Upper lobe of left lung (tissue), 6 donors: ENCODE data around the gene ENOX1. TPM values are rescaled to one million over a fixed set of nuclear protein-coding genes. Genes with fewer than 3 reads are reported as not detected.

ENCODE experiments used
- ATAC-seq, 2 donors: fragments of 200-7000 bp; cut with Tn5 transposase; one replicate each; pipeline ENCODE4 v1.9.1; 2022; ENCODE audit warnings: mild to moderate bottlenecking in 2 of 2, moderate library complexity in 2 of 2; ENCODE audit not compliant: low FRiP score in 2 of 2
- DNase-seq, 2 donors: peaks; one replicate each; pipeline ENCODE4 v3.0.0-alpha.2; 2019 to 2020
- H3K27ac ChIP-seq, 4 donors: fragments of 200-600 bp; sonication (generic); one replicate each; pipeline ENCODE4 v1.5.1; 2016 to 2019
- H3K27me3 ChIP-seq, 4 donors: fragments of 200-600 bp; sonication (generic); one replicate each; pipeline ENCODE4 v1.5.1; 2017 to 2019
- H3K36me3 ChIP-seq, 4 donors: fragments of 200-600 bp; sonication (generic); one replicate each; pipeline ENCODE4 v1.5.1; 2016 to 2019
- H3K4me1 ChIP-seq, 4 donors: fragments of 200-600 bp; sonication (generic); one replicate each; pipeline ENCODE4 v1.5.1; 2018 to 2019
- H3K4me3 ChIP-seq, 4 donors: fragments of 200-600 bp; sonication (generic); one replicate each; pipeline ENCODE4 v1.5.1; 2017 to 2019; ENCODE audit warnings: mild to moderate bottlenecking in 2 of 4, moderate library complexity in 1 of 4
- H3K9me3 ChIP-seq, 4 donors: fragments of 200-600 bp; sonication (generic); one replicate each; pipeline ENCODE4 v1.5.1; 2018 to 2019
- EP300 ChIP-seq, 4 donors: sonication (generic); formaldehyde crosslinking; IDR thresholded peaks; one replicate each; pipeline ENCODE4 v1.5.1; 2017; ENCODE audit warnings: antibody characterized with exemption in 4 of 4, control low read depth in 2 of 4
- POLR2A ChIP-seq, 4 donors: fragments of 450-650 bp; IDR thresholded peaks; one replicate each; pipeline ENCODE4 v1.5.1; 2016 to 2017; ENCODE audit warnings: antibody characterized with exemption in 4 of 4, mild to moderate bottlenecking in 2 of 4
- POLR2AphosphoS5 ChIP-seq, 2 donors: sonication (generic); formaldehyde crosslinking; IDR thresholded peaks; one replicate each; pipeline ENCODE4 v1.5.1; 2017; ENCODE audit warnings: antibody characterized with exemption in 2 of 2
- WGBS, 2 donors: methylation state at CpG; one replicate each; pipeline ENCODE4 v1.1.5; 2017 to 2018; 5-methylcytosine and 5-hydroxymethylcytosine counted together
- total RNA-seq, 6 donors: library from RNA; depleted of rRNA in 4 of 6; stranded (reverse); fragments of >200 nt in 4 of 6; gene quantifications; one replicate each; pipeline versions ENCODE4 v1.1.0 to v1.2.1, GENCODE V29; 2016 to 2021
- TF ChIP-seq, protein P1 (sequence below), 6 experiments: fragments of 450-650 bp in 4 of 6; fragments of 200-600 bp in 2 of 6; sonication (generic) in 2 of 6; IDR thresholded peaks; one replicate each; pipeline ENCODE4 v1.5.1; 2016 to 2019; ENCODE audit warnings: antibody characterized with exemption in 6 of 6
- donor health status: DM: no; HTN: no; CAD: no; lungs with moderate emphysema.
- donor health status: DM: no; HTN: yes; CAD: no; lungs with severe emphysema.

The ENOX1 gene
- total RNA-seq, 6 donors from 2014 or later: 0.20 to 1.0 (median 0.46) TPM; not detected in 2

- 90 to 98% methylated on average over 2 of the region's 2 CpGs for WGBS, 2 donors
- Histone ChIP-seq H3K27me3 (no peaks in the 10 kb centered on the region), H3K9me3 (no peaks in the 10 kb centered on the region), H3K4me1 (no peaks in the 10 kb centered on the region), H3K27ac (no peak overlapping the region), H3K4me3 (no peak overlapping the region), H3K36me3 (no peaks in the 10 kb centered on the region)
- DNase-seq (no peak), ATAC-seq (no peak)
- TF ChIP-seq POLR2AphosphoS5 (IDR thresholded peaks at IDR 0.05) (no peak), EP300 (IDR thresholded peaks at IDR 0.05) (no peak), POLR2A (IDR thresholded peaks at IDR 0.05) (no peak)
- TF ChIP-seq, protein P1, sequence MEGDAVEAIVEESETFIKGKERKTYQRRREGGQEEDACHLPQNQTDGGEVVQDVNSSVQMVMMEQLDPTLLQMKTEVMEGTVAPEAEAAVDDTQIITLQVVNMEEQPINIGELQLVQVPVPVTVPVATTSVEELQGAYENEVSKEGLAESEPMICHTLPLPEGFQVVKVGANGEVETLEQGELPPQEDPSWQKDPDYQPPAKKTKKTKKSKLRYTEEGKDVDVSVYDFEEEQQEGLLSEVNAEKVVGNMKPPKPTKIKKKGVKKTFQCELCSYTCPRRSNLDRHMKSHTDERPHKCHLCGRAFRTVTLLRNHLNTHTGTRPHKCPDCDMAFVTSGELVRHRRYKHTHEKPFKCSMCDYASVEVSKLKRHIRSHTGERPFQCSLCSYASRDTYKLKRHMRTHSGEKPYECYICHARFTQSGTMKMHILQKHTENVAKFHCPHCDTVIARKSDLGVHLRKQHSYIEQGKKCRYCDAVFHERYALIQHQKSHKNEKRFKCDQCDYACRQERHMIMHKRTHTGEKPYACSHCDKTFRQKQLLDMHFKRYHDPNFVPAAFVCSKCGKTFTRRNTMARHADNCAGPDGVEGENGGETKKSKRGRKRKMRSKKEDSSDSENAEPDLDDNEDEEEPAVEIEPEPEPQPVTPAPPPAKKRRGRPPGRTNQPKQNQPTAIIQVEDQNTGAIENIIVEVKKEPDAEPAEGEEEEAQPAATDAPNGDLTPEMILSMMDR (IDR thresholded peaks at IDR 0.05): no peak
Observed at GRCh38 chr13:43238341-43239083, 548.3 kb downstream of the ENOX1 start.

- DNase-seq (no peak), ATAC-seq (no peak)
- H3K27ac ChIP-seq: no peak overlapping the region
- 82 to 86% methylated on average over 4 of the region's 4 CpGs for WGBS, 2 donors
- H3K4me3 ChIP-seq: no peak overlapping the region
- H3K9me3 ChIP-seq: no peaks in the 10 kb centered on the region
- no peaks in the 10 kb centered on the region for H3K27me3 ChIP-seq
- H3K4me1 ChIP-seq: no peaks in the 10 kb centered on the region
- TF ChIP-seq EP300 (IDR thresholded peaks at IDR 0.05): no peak
- TF ChIP-seq POLR2A (IDR thresholded peaks at IDR 0.05): no peak
- no peaks in the 10 kb centered on the region for H3K36me3 ChIP-seq
Observed at GRCh38 chr13:43237616-43238015, 549.2 kb downstream of the ENOX1 start.

DNA sequence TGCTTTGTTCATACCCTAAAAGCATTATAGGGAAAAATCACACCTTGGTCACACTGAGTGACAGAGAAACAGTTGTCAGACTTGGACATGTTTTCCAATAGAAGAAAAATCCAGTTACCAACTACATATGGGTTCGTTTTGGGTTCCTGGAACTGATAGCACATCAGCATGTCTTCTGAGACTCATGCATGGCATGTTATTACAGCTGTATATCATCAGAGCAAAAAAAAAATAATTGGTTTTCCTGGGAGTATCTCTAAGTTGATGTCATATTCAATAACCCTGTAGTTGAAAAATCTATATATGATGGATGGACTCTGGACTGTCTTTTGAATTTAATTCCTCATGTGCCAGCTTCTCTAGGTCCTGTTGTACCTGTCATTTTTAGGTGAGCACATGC is 551.7 kb downstream of the ENOX1 start:
- H3K9me3 ChIP-seq: no peaks in the 10 kb centered on the region
- TF ChIP-seq POLR2AphosphoS5 (IDR thresholded peaks at IDR 0.05) (no peak), POLR2A (IDR thresholded peaks at IDR 0.05) (no peak), EP300 (IDR thresholded peaks at IDR 0.05) (no peak)
- TF ChIP-seq, protein P1 (IDR thresholded peaks at IDR 0.05): no peak
- H3K36me3 ChIP-seq: no peaks in the 10 kb centered on the region
- no peak for ATAC-seq
- no peak overlapping the region for H3K4me3 ChIP-seq
- DNase-seq: no peak
- no peaks in the 10 kb centered on the region for H3K27me3 ChIP-seq
- H3K4me1 ChIP-seq: no peaks in the 10 kb centered on the region
- WGBS, 2 donors: 67% methylated on average over 1 of the region's 1 CpG
- no peak overlapping the region for H3K27ac ChIP-seq

GRCh38 chr13:43232873-43233265 is 553.9 kb downstream of the ENOX1 start:
- no peak overlapping the region for H3K27ac ChIP-seq

GRCh38 chr13:43232144-43232872 is 554.5 kb downstream of the ENOX1 start:
- TF ChIP-seq POLR2A (IDR thresholded peaks at IDR 0.05) (no peak), EP300 (IDR thresholded peaks at IDR 0.05) (no peak), POLR2AphosphoS5 (IDR thresholded peaks at IDR 0.05) (no peak)
- TF ChIP-seq, protein P1 (IDR thresholded peaks at IDR 0.05): no peak
- Histone ChIP-seq H3K27ac (no peak overlapping the region), H3K4me3 (no peak overlapping the region), H3K9me3 (no peaks in the 10 kb centered on the region), H3K4me1 (no peaks in the 10 kb centered on the region), H3K27me3 (no peaks in the 10 kb centered on the region), H3K36me3 (no peaks in the 10 kb centered on the region)
- DNase-seq (no peak), ATAC-seq (no peak)
- 79 to 89% methylated on average over 5 of the region's 5 CpGs for WGBS, 2 donors

More at GRCh38 chr13:43232873-43233265, 553.9 kb downstream of the ENOX1 start:
- TF ChIP-seq POLR2A (IDR thresholded peaks at IDR 0.05) (no peak), POLR2AphosphoS5 (IDR thresholded peaks at IDR 0.05) (no peak), EP300 (IDR thresholded peaks at IDR 0.05) (no peak)
- TF ChIP-seq, protein P1 (IDR thresholded peaks at IDR 0.05): no peak
- ATAC-seq: no peak
- Histone ChIP-seq H3K27me3 (no peaks in the 10 kb centered on the region), H3K4me3 (no peak overlapping the region), H3K9me3 (no peaks in the 10 kb centered on the region), H3K4me1 (no peaks in the 10 kb centered on the region), H3K36me3 (no peaks in the 10 kb centered on the region)
- WGBS, 2 donors: 92 to 100% methylated on average over 1 of the region's 1 CpG
- DNase-seq: no peak
